Measurements from ENCODE around the gene PLEKHG5.

PLEKHG5 gene

DNA sequence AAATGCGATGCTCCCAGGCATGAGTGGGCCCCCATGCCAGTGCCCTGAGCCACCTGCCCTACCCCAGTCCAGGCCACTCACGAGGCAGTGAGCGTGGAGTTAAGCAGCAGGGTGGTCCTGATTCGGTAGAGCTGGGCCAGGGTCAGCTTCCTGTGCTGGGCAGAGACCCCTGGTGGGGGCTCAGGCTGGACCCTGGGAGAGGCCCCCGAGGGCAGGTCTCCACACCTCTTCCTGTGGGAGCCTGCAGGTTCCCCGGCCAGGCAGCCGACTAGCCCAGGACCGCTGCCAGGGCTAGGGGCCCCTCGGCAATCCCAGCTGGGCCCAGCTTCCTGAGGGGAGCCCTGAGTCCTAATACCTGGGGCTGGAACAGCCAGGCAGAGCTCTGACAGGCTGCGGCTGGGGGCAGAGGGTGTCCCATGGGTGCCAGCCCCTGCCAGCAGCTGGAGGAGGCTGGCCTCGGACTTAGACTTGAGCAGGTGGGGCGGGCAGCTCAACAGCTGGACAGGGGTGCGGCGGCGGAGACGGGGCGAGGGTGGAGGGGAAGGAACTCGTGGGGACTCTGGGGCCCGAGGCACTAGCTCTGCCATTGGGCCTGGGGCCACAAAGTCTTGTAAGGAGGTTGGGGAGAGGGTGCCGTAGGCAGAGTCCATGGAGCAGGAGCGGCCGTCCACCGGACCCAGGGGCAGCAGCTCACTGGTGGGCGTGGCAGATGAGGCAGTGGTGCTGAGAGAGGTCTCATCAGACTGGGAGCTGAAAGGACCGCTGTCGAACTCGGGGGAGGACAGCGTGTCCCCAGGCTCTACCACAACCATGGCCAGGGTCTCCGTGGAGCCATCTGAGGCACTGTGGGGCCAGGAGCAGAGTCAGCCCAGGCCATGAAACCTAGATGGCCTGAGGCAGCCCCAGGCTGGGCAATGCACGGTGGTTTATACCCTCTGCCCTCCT, 23.5 kb downstream of the PLEKHG5 start:
- TF ChIP-seq MAX (IDR thresholded peaks at IDR 0.05; ENCODE audit: low read depth, low read length) (no peak), MYC (IDR thresholded peaks at IDR 0.05; ENCODE audit: low read depth, low read length) (no peak), POLR2A (IDR thresholded peaks at IDR 0.05; ENCODE audit: extremely low read depth, insufficient read length) (no peak)
- TF ChIP-seq, protein P1, sequence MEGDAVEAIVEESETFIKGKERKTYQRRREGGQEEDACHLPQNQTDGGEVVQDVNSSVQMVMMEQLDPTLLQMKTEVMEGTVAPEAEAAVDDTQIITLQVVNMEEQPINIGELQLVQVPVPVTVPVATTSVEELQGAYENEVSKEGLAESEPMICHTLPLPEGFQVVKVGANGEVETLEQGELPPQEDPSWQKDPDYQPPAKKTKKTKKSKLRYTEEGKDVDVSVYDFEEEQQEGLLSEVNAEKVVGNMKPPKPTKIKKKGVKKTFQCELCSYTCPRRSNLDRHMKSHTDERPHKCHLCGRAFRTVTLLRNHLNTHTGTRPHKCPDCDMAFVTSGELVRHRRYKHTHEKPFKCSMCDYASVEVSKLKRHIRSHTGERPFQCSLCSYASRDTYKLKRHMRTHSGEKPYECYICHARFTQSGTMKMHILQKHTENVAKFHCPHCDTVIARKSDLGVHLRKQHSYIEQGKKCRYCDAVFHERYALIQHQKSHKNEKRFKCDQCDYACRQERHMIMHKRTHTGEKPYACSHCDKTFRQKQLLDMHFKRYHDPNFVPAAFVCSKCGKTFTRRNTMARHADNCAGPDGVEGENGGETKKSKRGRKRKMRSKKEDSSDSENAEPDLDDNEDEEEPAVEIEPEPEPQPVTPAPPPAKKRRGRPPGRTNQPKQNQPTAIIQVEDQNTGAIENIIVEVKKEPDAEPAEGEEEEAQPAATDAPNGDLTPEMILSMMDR (IDR thresholded peaks at IDR 0.05; ENCODE audit: low read depth, low read length): no peak
- no peak for DNase-seq (ENCODE audit: low read depth)
- H3K4me3 ChIP-seq (ENCODE audit: low read depth, low read length): no peak overlapping the region

DNA sequence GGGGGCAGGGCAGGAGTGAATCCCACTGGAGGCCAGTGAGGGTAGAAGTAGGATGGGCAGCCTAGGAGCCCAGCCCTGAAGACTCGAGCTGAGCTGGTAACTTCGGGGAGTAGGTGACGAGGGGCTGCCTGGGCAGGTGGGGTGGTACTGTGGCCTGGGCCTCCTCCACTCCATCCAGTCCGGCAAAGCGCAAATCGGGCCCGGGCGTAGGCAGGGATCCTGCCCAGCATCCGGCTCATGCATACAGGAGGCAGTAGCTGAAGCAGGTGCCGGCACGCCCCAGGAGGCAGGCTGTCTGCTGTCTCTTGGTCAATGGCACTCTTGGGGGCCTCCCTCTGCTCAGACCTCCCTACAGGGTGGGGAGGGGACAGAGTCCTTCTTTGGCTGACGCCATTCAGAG, 24.2 kb downstream of the PLEKHG5 start:
- TF ChIP-seq MYC (IDR thresholded peaks at IDR 0.05; ENCODE audit: low read depth, low read length): no peak
- H3K4me3 ChIP-seq (ENCODE audit: low read depth, low read length): no peak overlapping the region
- DNase-seq (ENCODE audit: low read depth): no peak

GRCh38 chr1:6466751-6467150, 24.7 kb downstream of the PLEKHG5 start:
- TF ChIP-seq MYC (IDR thresholded peaks at IDR 0.05; ENCODE audit: low read depth, low read length) (no peak), POLR2A (IDR thresholded peaks at IDR 0.05; ENCODE audit: extremely low read depth, insufficient read length) (no peak), MAX (IDR thresholded peaks at IDR 0.05; ENCODE audit: low read depth, low read length) (no peak)
- TF ChIP-seq, protein P1 (IDR thresholded peaks at IDR 0.05; ENCODE audit: low read depth, low read length): no peak
- H3K4me3 ChIP-seq (ENCODE audit: low read depth, low read length): no peak overlapping the region
- DNase-seq (ENCODE audit: low read depth): no peak

DNA sequence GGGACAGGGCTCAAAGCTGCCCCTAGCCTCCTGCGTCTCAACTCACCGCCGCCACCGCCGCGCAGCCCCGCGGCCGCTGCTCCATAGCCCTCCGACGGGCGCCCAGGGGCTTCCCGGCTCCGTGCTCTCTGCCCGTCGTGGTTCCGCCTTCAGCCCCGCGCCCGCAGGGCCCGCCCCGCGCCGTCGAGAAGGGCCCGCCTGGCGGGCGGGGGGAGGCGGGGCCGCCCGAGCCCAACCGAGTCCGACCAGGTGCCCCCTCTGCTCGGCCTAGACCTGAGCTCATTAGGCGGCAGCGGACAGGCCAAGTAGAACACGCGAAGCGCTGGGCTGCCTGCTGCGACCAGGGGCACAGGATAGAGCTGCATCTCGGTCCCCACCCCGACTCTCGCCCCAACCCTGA, 25.4 kb downstream of the PLEKHG5 start, which contains the start of gene TNFRSF25:
TNFRSF25 (minus strand) TSS at position 151 of the 400 bp plus-strand sequence; CDS start at position 85, 66 bp downstream.
- H3K4me3 ChIP-seq (ENCODE audit: low read depth, low read length): no peak within 1 kb of the TSS
- TF ChIP-seq, protein P1 (IDR thresholded peaks at IDR 0.05; ENCODE audit: low read depth, low read length): no peak
- no peak for TF ChIP-seq MYC (IDR thresholded peaks at IDR 0.05; ENCODE audit: low read depth, low read length)
- TF ChIP-seq POLR2A (IDR thresholded peaks at IDR 0.05; ENCODE audit: extremely low read depth, insufficient read length): no peak
- no peak for TF ChIP-seq MAX (IDR thresholded peaks at IDR 0.05; ENCODE audit: low read depth, low read length)
- DNase-seq (ENCODE audit: low read depth): no peak

- no peak for DNase-seq (ENCODE audit: low read depth)
- TF ChIP-seq, protein P1 (IDR thresholded peaks at IDR 0.05; ENCODE audit: low read depth, low read length): no peak
- H3K4me3 ChIP-seq (ENCODE audit: low read depth, low read length): no peak overlapping the region
Observed at GRCh38 chr1:6465461-6466005, 25.9 kb downstream of the PLEKHG5 start.

DNA sequence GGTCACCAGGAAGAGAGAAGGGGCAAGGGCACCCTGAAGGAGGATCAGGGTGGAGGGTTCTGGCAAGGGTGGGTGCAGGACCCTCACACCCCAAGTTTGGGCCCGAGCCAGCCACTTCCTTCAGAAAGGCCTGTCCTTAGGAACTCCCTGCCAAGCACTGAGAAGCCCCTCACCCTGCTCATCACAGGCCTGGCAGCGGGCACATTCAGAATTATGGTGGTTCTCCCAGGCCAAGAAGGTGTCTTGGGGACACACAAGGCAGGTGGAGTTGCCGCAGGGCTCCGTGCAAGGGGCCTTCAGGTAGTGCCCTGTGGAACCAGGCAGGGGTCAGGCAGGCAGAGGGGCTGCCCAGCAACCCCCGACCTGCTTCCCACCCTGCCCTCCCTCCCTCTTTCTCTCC, 26.6 kb downstream of the PLEKHG5 start:
- DNase-seq (ENCODE audit: low read depth): no peak
- no peak overlapping the region for H3K4me3 ChIP-seq (ENCODE audit: low read depth, low read length)
- TF ChIP-seq MYC (IDR thresholded peaks at IDR 0.05; ENCODE audit: low read depth, low read length) (no peak), POLR2A (IDR thresholded peaks at IDR 0.05; ENCODE audit: extremely low read depth, insufficient read length) (no peak), MAX (IDR thresholded peaks at IDR 0.05; ENCODE audit: low read depth, low read length) (no peak)
- TF ChIP-seq, protein P1 (IDR thresholded peaks at IDR 0.05; ENCODE audit: low read depth, low read length): no peak

Measured in NB4 (cell line).